Umbilical cord (tissue), 2 donors: ENCODE data around the gene DPY30. TPM values are rescaled to one million over a fixed set of nuclear protein-coding genes. Genes with fewer than 3 reads are reported as not detected.
A peak's percentile ranks its signal among the peaks of the same experiment; 100 is the strongest.

Experiments used
- DNase-seq: peaks from one replicate; pipeline ENCODE4 v3.0.0-alpha.2; 2015; ENCODE audit warnings: low spot score
- total RNA-seq: library from RNA; depleted of rRNA; stranded (reverse); fragments of >200 nt; gene quantifications from one replicate; pipeline ENCODE4 v1.2.3, GENCODE V29; 2014; ENCODE audit warnings: low replicate concordance; ENCODE audit not compliant: insufficient read depth

DPY30 gene
- total RNA-seq, 1 donor from 2014 or later, result 39.2 TPM

- peak; percentile 37 for DNase-seq
These were observed 29.9 kb downstream of the DPY30 start for GRCh38 chr2:32009516-32010256.

GRCh38 chr2:32008805-32009515, 30.6 kb downstream of the DPY30 start:
- peak; percentile 33 for DNase-seq

GRCh38 chr2:32007121-32007391, 32.5 kb downstream of the DPY30 start:
- DNase-seq, result no peak

- no peak for DNase-seq
These were observed 34.1 kb downstream of the DPY30 start for GRCh38 chr2:32005371-32005976.

- no peak for DNase-seq
These were observed 35.8 kb downstream of the DPY30 start for GRCh38 chr2:32003791-32004190.

GRCh38 chr2:32002406-32002805, 37.2 kb downstream of the DPY30 start:
- peak; percentile 18 for DNase-seq

- no peak for DNase-seq
These were observed 40.2 kb downstream of the DPY30 start for GRCh38 chr2:31999438-31999837.

- DNase-seq, result no peak
These were observed 40.7 kb downstream of the DPY30 start for GRCh38 chr2:31998731-31999383.

GRCh38 chr2:31997653-31998052, 42.0 kb downstream of the DPY30 start:
- no peak for DNase-seq

GRCh38 chr2:31996571-31997150, 42.9 kb downstream of the DPY30 start:
- no peak for DNase-seq

GRCh38 chr2:31992934-31993333, 46.7 kb downstream of the DPY30 start:
- no peak for DNase-seq

GRCh38 chr2:31992025-31992579, 47.5 kb downstream of the DPY30 start:
- DNase-seq, result no peak

- no peak for DNase-seq
These were observed 49.7 kb downstream of the DPY30 start for GRCh38 chr2:31989946-31990345.

- DNase-seq, result no peak
These were observed 52.0 kb downstream of the DPY30 start for GRCh38 chr2:31987454-31988220.

- DNase-seq, result no peak
These were observed 52.7 kb downstream of the DPY30 start for GRCh38 chr2:31986906-31987305.

- no peak for DNase-seq
These were observed 55.7 kb downstream of the DPY30 start for GRCh38 chr2:31983762-31984467.

GRCh38 chr2:31980674-31981356, 58.8 kb downstream of the DPY30 start:
- DNase-seq, result peak; percentile 17

- DNase-seq, result no peak
These were observed 59.6 kb downstream of the DPY30 start for GRCh38 chr2:31979956-31980355.

GRCh38 chr2:31979018-31979417, 60.6 kb downstream of the DPY30 start:
- DNase-seq, result no peak

- no peak for DNase-seq
These were observed 61.2 kb downstream of the DPY30 start for GRCh38 chr2:31978436-31978835.
